HG03039 (cell line): ENCODE measurements around the gene NME2.

Experiments
- ATAC-seq: cut with Tn5 transposase; IDR thresholded peaks from one replicate; pipeline ENCODE4 v1.9.1; 2021; ENCODE audit warnings: mild to moderate bottlenecking, moderate library complexity; ENCODE audit not compliant: unreplicated experiment

Gene NME2

GRCh38 chr17:51200295-51200694, 34.1 kb downstream of the NME2 start:
- ATAC-seq, result no peak

- no peak for ATAC-seq
Measured at GRCh38 chr17:51200846-51201245, 34.6 kb downstream of the NME2 start.

- ATAC-seq, result no peak
Measured at GRCh38 chr17:51203838-51204237, 37.6 kb downstream of the NME2 start.

- ATAC-seq, result no peak
Measured at GRCh38 chr17:51214920-51215319, 48.7 kb downstream of the NME2 start.

- no peak for ATAC-seq
Measured at GRCh38 chr17:51217946-51218345, 51.7 kb downstream of the NME2 start.

- ATAC-seq, result no peak
Measured at GRCh38 chr17:51221322-51221721, 55.1 kb downstream of the NME2 start.
